ENCODE data around the gene LRP10. TPM values are rescaled to one million over a fixed set of nuclear protein-coding genes. Genes with fewer than 3 reads are reported as not detected.

The LRP10 gene
- total RNA-seq, 1 donor from 2014 or later: 82.0 TPM

GRCh38 chr14:22886500-22887259 is 15.1 kb downstream of the LRP10 start:
- intact Hi-C loops (cut with micrococcal nuclease): loop anchor here (1.0 kb wide), 4 partner anchors 15 to 297 kb away; partner anchors contain the start of genes DAD1, LRP10, MRPL52 and RBM23

DNA sequence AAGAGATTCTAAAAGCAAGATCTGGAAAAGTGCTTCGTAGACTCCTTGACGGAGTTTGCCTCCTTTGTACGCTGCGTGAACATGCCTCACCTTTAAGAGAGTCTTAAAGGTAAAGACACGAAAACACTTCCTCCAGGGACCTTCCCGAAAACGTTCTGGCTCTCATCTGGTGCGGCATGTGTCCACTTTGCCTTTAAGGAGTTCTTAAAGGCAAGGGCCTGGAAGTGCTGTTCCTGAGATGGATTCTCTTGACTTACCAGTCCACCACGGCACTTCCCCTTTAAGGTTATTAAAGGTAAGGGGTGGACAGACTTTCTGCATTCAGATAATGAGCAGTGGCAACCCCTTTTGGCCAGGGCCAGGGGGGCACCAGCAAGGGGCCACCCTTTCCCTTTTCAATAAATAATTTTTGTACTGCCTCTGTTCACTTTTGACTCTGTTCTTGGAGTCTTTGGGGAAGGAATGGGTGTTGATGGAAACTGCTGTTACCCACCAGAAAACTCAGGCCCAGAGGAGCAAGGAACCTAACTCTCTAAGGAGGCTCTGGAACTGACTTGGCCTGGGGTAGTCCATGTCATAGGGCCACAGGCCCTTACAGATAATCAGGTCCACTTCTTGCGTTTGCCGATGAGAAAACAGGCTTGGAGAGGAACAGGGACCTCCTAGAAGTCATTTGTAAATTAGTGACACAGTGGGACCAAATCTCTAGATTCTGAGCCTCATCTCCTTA is 15.9 kb downstream of the LRP10 start:
- intact Hi-C loops (cut with micrococcal nuclease): loop anchor here (1.0 kb wide), 4 partner anchors 16 to 298 kb away; partner anchors contain the start of genes DAD1, LRP10, MRPL52 and RBM23

GRCh38 chr14:22887990-22888378 is 16.4 kb downstream of the LRP10 start:
- intact Hi-C loops (cut with micrococcal nuclease): loop anchor here (1.0 kb wide), 5 partner anchors 17 to 299 kb away; partner anchors contain the start of genes DAD1, LRP10, MRPL52 and RBM23

DNA sequence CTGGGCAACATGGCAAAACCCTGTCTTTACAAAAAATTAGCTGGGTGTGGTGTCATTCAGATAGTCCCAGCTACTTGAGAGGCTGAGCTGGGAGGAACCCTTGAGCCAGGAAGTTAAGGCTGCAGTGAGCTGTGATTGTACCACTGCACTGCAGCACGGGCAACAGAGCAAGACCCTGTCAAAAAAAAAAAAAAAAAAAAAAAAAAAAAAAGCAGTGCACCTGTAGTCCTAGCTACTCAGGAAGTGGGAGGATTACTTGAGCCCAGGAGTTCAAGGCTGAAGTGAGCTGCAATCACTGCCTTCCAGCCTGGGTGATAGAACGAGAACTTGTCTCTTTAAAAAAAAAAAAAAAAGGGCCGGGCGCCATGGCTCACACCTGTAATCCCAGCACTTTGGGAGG is 17.1 kb downstream of the LRP10 start:
- intact Hi-C loops (cut with micrococcal nuclease): loop anchor here (1.0 kb wide), 1 partner anchor 206 kb away; no protein-coding TSS in a partner anchor

DNA sequence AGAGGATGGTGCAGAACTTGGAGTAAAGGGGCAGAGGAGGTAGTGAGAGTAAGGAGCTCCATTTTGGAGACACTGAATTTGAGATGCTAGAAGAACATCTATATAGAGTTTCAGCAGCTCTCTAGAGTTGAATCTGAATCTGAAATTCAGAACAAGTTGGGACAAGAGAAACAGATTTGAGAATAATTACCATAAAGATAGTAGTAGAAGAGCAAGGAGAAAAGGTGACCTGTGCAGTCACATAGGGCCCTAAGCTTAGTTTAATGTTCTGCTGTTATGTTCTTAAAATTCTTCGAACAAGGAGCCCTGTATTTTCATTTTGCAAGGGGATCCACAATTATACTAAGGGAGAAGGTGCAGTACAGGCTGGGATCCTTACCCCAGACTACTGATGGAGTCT is 18.9 kb downstream of the LRP10 start:
- intact Hi-C loops (cut with micrococcal nuclease): no loop called here

GRCh38 chr14:22892488-22892887 is 20.9 kb downstream of the LRP10 start:
- intact Hi-C loops (cut with micrococcal nuclease): no loop called here

GRCh38 chr14:22893706-22894105 is 22.2 kb downstream of the LRP10 start:
- intact Hi-C loops (cut with micrococcal nuclease): no loop called here

GRCh38 chr14:22895402-22895801 is 23.9 kb downstream of the LRP10 start:
- intact Hi-C loops (cut with micrococcal nuclease): loop anchor here (5.0 kb wide), 1 partner anchor 183 kb away; no protein-coding TSS in a partner anchor

DNA sequence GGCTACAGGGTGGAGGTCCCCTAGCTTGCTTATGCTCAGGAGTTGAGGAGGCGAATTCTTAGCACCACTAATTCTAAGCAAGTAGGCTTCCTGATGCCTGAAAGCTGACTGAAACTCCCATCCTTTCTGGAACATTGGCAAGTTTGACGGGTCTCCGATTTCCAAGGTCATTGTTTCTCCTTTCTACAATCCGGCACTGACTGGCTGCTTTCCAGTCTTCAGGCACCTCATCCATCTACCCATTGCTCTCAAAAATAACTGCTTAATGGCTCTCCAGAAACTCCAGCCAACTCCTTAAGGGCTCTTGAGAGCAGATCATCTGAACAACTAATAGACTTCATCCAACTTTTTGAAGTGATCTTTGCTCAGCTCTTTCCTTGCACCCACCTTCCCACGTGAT is 24.8 kb downstream of the LRP10 start:
- intact Hi-C loops (cut with micrococcal nuclease): loop anchor here (5.0 kb wide), 1 partner anchor 184 kb away; no protein-coding TSS in a partner anchor

GRCh38 chr14:22896760-22897159 is 25.2 kb downstream of the LRP10 start:
- intact Hi-C loops (cut with micrococcal nuclease): loop anchor here (5.0 kb wide), 1 partner anchor 184 kb away; no protein-coding TSS in a partner anchor

- intact Hi-C loops (cut with micrococcal nuclease): loop anchor here (5.0 kb wide), 1 partner anchor 185 kb away; no protein-coding TSS in a partner anchor
Observed at GRCh38 chr14:22897357-22897756, 25.8 kb downstream of the LRP10 start.

- intact Hi-C loops (cut with micrococcal nuclease): loop anchor here (5.0 kb wide), 1 partner anchor 186 kb away; no protein-coding TSS in a partner anchor
Observed at GRCh38 chr14:22898302-22899090, 27.0 kb downstream of the LRP10 start.

DNA sequence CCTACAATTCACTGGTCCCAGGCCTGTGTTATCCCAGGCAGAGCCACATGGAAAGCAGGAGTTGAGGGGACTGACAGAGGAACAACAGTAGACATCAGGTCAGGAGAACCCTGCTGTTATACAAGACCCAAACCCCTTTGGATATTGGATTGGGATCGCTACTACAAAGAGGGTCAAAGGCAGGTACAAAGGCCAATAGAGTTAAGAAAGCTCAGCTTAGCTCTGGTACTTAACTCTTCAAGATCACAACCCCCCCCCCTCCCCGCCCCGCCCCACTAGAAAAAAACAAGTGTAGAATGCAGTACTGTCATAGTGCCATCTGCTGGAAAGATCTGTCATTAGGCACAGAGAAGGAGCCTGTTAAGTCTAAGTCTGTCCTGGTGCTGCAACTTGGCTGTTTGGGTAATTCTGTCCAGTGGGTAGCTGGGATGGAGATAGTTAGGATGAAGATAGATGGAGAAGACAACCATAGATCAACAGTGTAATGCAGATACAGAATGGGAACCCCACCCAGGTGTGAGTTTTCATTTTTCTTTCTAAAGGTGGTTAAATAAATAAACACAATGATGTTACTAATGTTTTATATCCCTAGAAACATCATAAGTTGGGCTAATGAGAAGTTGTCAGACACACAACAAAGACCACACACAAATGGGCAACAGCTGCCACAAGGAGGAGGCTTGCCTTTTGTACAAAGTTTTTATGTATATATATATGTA is 28.7 kb downstream of the LRP10 start:
- intact Hi-C loops (cut with micrococcal nuclease): loop anchor here (1.0 to 5.0 kb wide), 6 partner anchors 28 to 343 kb away; no protein-coding TSS in a partner anchor

- intact Hi-C loops (cut with micrococcal nuclease): loop anchor here (5.0 kb wide), 1 partner anchor 249 kb away; no protein-coding TSS in a partner anchor
Observed at GRCh38 chr14:22901799-22902198, 30.3 kb downstream of the LRP10 start.

- intact Hi-C loops (cut with micrococcal nuclease): loop anchor here (5.0 kb wide), 1 partner anchor 251 kb away; no protein-coding TSS in a partner anchor
Observed at GRCh38 chr14:22903742-22904087, 32.2 kb downstream of the LRP10 start.

- intact Hi-C loops (cut with micrococcal nuclease): no loop called here
Observed at GRCh38 chr14:22905627-22906026, 34.1 kb downstream of the LRP10 start.

DNA sequence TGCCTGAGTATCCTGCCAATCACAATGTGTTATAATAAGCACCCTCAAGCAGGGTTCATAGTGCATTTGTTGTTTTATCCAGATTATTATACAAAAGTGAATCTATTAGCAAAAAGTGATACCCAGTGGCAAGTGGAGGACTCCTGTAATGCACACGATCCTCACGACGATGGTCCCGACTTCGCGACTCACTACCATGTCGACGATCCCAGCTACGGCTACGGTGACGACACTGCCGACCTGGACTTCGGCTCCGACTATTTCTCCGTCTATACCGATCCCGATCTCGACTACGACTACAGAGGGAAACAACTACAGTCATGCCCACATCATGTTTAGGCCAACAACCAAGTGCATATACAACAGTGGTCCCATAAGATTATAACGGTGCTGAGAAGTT is 34.5 kb downstream of the LRP10 start:
- intact Hi-C loops (cut with micrococcal nuclease): no loop called here

DNA sequence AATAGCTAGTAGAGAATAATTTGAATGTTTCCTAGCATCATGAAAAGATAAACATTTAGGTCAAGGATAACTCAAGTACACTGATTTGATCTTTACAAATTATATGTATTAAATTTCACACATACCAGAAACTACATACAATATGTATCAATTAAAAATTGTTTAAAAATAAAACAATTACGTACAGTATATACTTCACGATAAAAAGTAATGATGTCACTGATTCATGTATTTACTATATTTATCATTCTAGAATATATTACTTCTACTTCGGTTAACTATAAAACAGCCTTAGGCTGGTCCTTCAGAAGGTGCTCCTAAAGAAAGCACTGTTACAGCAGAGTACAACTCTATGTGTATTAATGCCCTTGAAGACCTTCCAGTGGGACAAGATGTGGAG is 35.9 kb downstream of the LRP10 start:
- intact Hi-C loops (cut with micrococcal nuclease): no loop called here

DNA sequence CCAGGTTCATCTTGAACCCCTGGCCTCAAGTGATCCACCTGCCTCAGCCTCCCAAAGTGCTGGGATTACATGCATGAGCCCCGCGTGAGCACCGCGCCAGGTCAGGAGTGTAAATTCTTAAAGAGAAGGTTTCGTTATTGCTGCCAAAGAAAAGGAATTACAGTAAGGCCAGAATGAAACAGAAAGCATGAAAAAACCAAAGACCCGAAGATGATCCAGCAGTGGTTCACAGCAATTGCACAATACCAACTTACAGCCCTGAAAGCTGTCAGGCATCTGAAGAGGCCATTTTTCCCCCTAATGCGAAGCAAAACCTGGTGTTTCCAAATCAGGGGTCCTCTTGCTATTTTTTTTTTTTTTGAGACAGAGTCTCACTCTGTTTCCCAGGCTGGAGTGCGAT is 37.1 kb downstream of the LRP10 start:
- intact Hi-C loops (cut with micrococcal nuclease): no loop called here

- intact Hi-C loops (cut with micrococcal nuclease): loop anchor here (10.0 kb wide), 1 partner anchor 1234 kb away; the partner anchor contains the start of genes EMC9, PSME2 and RNF31
Observed at GRCh38 chr14:22910916-22911315, 39.4 kb downstream of the LRP10 start.

All from T-helper 1 cell treated with Interleukin-12 subunit alpha and Interleukin-12 subunit beta and Interleukin-4 antibody, amounts not matched to agents 30 ng/mL and 1 ng/mL, for 36 hours (primary cell).